H1 (cell line): ENCODE measurements around the gene C1S. TPM values are rescaled to one million over a fixed set of nuclear protein-coding genes. Genes with fewer than 3 reads are reported as not detected.

Experiments
- CTCF ChIA-PET: fragments of 300-600 bp; sonication (Branson Sonifier 250); formaldehyde crosslinking; loops from one replicate; lab custom pipeline; 2021; ENCODE audit not compliant: partially characterized antibody; lab: Charles Lee
- POLR2A ChIA-PET: fragments of 300-600 bp; sonication (Branson Sonifier 250); formaldehyde crosslinking; loops from one replicate; lab custom pipeline; 2021; ENCODE audit warnings: inconsistent platforms; ENCODE audit not compliant: partially characterized antibody; lab: Charles Lee
- DNase-seq, 2 experiments: peaks; one replicate each; pipeline versions ENCODE4 v3.0.0 to v3.0.0-alpha.2; 2010 to 2022; ENCODE audit warnings: low spot score in 2 of 2, low read depth in 1 of 2, mixed read lengths in 1 of 2
- FAIRE-seq: peaks from 2 replicates; lab custom pipeline; 2011; peaks lifted over from hg19 to GRCh38; lab: Jason Lieb, UNC
- H2AFZ ChIP-seq: 2 replicates; pipeline ENCODE4 v1.8.1; 2012; ENCODE audit warnings: low read length, inconsistent platforms
- H2AK5ac ChIP-seq: 2 replicates; pipeline ENCODE4 v1.6.1; 2013; ENCODE audit warnings: low read depth, low read length
- H2BK120ac ChIP-seq: replicated peaks from 2 replicates; pipeline ENCODE3; 2013; ENCODE audit warnings: low read depth, low read length, inconsistent platforms
- H2BK12ac ChIP-seq: 2 replicates; pipeline ENCODE4 v1.6.1; 2013; ENCODE audit warnings: low read depth, low read length
- H2BK15ac ChIP-seq: 2 replicates; pipeline ENCODE4 v1.6.1; 2013; ENCODE audit warnings: low read length
- H2BK20ac ChIP-seq: 2 replicates; pipeline ENCODE4 v1.6.1; 2013; ENCODE audit warnings: low read length
- H2BK5ac ChIP-seq: 2 replicates; pipeline ENCODE4 v1.6.1; 2013; ENCODE audit warnings: low read depth, low read length
- H3K14ac ChIP-seq: 2 replicates; pipeline ENCODE4 v1.6.1; 2013; ENCODE audit warnings: inconsistent platforms; ENCODE audit not compliant: insufficient read length
- H3K18ac ChIP-seq: 2 replicates; pipeline ENCODE4 v1.6.1; 2013; ENCODE audit warnings: low read length; ENCODE audit errors: extremely low read depth
- H3K23ac ChIP-seq: 2 replicates; pipeline ENCODE4 v1.6.1; 2013; ENCODE audit warnings: inconsistent platforms; ENCODE audit not compliant: insufficient read length
- H3K23me2 ChIP-seq: 2 replicates; pipeline ENCODE4 v1.6.1; 2013; ENCODE audit warnings: low read depth, low read length
- H3K27ac ChIP-seq: 2 replicates; pipeline ENCODE4 v1.6.1; 2011; ENCODE audit warnings: low read depth, low read length, inconsistent platforms
- H3K27me3 ChIP-seq, 4 experiments: replicated peaks in 1 of 4; 1 replicate in 1 of 4; 2 replicates in 3 of 4; pipeline versions ENCODE4 v1.6.1 to v1.8.1; 2011 to 2013; ENCODE audit warnings: low read length in 3 of 4, mild to moderate bottlenecking in 3 of 4, inconsistent platforms in 2 of 4, mixed read lengths in 2 of 4, moderate library complexity in 1 of 4; ENCODE audit not compliant: control insufficient read depth in 3 of 4, insufficient read depth in 3 of 4; ENCODE audit errors: extremely low read depth in 1 of 4
- H3K36me3 ChIP-seq, 4 experiments: 2 replicates each; pipeline versions ENCODE4 v1.6.1 to v1.8.1; 2011 to 2013; ENCODE audit warnings: mild to moderate bottlenecking in 4 of 4, low read length in 3 of 4, moderate library complexity in 2 of 4, control low read depth in 1 of 4, inconsistent platforms in 1 of 4; ENCODE audit not compliant: insufficient read depth in 4 of 4, control insufficient read depth in 2 of 4
- H3K4ac ChIP-seq: replicated peaks from 2 replicates; pipeline ENCODE3; 2013; ENCODE audit warnings: low read length, low read depth, mixed read lengths, inconsistent platforms; ENCODE audit not compliant: insufficient read length
- H3K4me1 ChIP-seq, 4 experiments: replicated peaks in 1 of 4; 1 replicate in 1 of 4; 2 replicates in 3 of 4; pipeline versions ENCODE4 v1.6.1 to v1.8.1; 2011 to 2013; ENCODE audit warnings: low read length in 3 of 4, inconsistent platforms in 2 of 4, mixed read lengths in 1 of 4; ENCODE audit not compliant: insufficient read depth in 4 of 4, control insufficient read depth in 3 of 4
- H3K4me2 ChIP-seq, 2 experiments: 2 replicates each; pipeline versions ENCODE4 v1.6.1 to v1.8.1; 2011 to 2013; ENCODE audit warnings: low read depth in 2 of 2, low read length in 2 of 2, control low read depth in 1 of 2, inconsistent platforms in 1 of 2, mild to moderate bottlenecking in 1 of 2; ENCODE audit not compliant: insufficient read depth in 1 of 2
- H3K4me3 ChIP-seq, 4 experiments: fragments of 200-600, 300-600 bp in 1 of 4; sonication (generic), shearing (Covaris generic), sonication (Bioruptor Twin) in 1 of 4; 2 replicates each; pipeline versions ENCODE4 v1.5.1 to v1.8.1; 2011 to 2016; ENCODE audit warnings: low read length in 4 of 4, low read depth in 3 of 4, control low read depth in 2 of 4, inconsistent platforms in 2 of 4, mild to moderate bottlenecking in 2 of 4, mixed read lengths in 1 of 4, moderate library complexity in 1 of 4; ENCODE audit not compliant: insufficient read depth in 2 of 4; ENCODE audit errors: extremely low read depth in 1 of 4
- H3K56ac ChIP-seq: replicated peaks from 2 replicates; pipeline ENCODE3; 2013; ENCODE audit warnings: low read depth, mild to moderate bottlenecking, mixed read lengths, low read length, inconsistent platforms; ENCODE audit not compliant: insufficient read length
- H3K79me1 ChIP-seq: 2 replicates; pipeline ENCODE4 v1.6.1; 2013; ENCODE audit warnings: low read depth, low read length, control low read depth
- H3K79me2 ChIP-seq, 2 experiments: 2 replicates each; pipeline versions ENCODE4 v1.6.1 to v1.8.1; 2012 to 2013; ENCODE audit warnings: low read length in 2 of 2, mild to moderate bottlenecking in 2 of 2, inconsistent platforms in 1 of 2; ENCODE audit not compliant: insufficient read depth in 2 of 2, control insufficient read depth in 1 of 2
- H3K9ac ChIP-seq, 4 experiments: replicated peaks in 1 of 4; 1 replicate in 1 of 4; 2 replicates in 3 of 4; pipeline versions ENCODE4 v1.6.1 to v1.8.1; 2011 to 2013; ENCODE audit warnings: low read depth in 3 of 4, low read length in 3 of 4, control low read depth in 2 of 4, mild to moderate bottlenecking in 2 of 4, moderate library complexity in 2 of 4, inconsistent platforms in 1 of 4; ENCODE audit errors: extremely low read depth in 1 of 4
- H3K9me3 ChIP-seq, 2 experiments: 2 replicates each; pipeline versions ENCODE4 v1.6.1 to v1.8.1; 2012 to 2013; ENCODE audit warnings: mild to moderate bottlenecking in 2 of 2, moderate library complexity in 2 of 2, control low read depth in 1 of 2, inconsistent platforms in 1 of 2, low read depth in 1 of 2, low read length in 1 of 2, mixed read lengths in 1 of 2; ENCODE audit not compliant: insufficient read depth in 2 of 2
- H4K20me1 ChIP-seq, 2 experiments: replicated peaks in 1 of 2; 2 replicates each; pipeline versions ENCODE3 to v1.8.1; 2011 to 2013; ENCODE audit warnings: inconsistent platforms in 2 of 2, low read length in 2 of 2, mild to moderate bottlenecking in 1 of 2; ENCODE audit not compliant: insufficient read depth in 2 of 2, control insufficient read depth in 1 of 2
- H4K5ac ChIP-seq: 2 replicates; pipeline ENCODE4 v1.6.1; 2013; ENCODE audit warnings: low read length, low read depth, mixed read lengths, inconsistent platforms; ENCODE audit not compliant: insufficient read length
- H4K8ac ChIP-seq: 2 replicates; pipeline ENCODE4 v1.8.0; 2013; ENCODE audit warnings: mild to moderate bottlenecking, moderate library complexity, low read length, inconsistent platforms; ENCODE audit not compliant: insufficient read depth; ENCODE audit errors: extremely low read depth
- H4K91ac ChIP-seq: replicated peaks from 2 replicates; pipeline ENCODE3; 2013; ENCODE audit warnings: low read length, mixed read lengths, inconsistent platforms; ENCODE audit not compliant: insufficient read length
- SIRT6 ChIP-seq: IDR thresholded peaks from one replicate; pipeline ENCODE4 v1.7.1; 2012; ENCODE audit warnings: low read length, inconsistent platforms
- SRF ChIP-seq: IDR thresholded peaks from 2 replicates; pipeline ENCODE4 v1.6.1; 2011; ENCODE audit warnings: mild to moderate bottlenecking, low read depth, low read length, moderate library complexity
- TAF7 ChIP-seq: optimal IDR thresholded peaks from 2 replicates; pipeline ENCODE3; 2011; ENCODE audit warnings: low read depth, mild to moderate bottlenecking, inconsistent platforms, low read length, moderate library complexity, borderline replicate concordance
- YY1 ChIP-seq: IDR thresholded peaks from 2 replicates; pipeline ENCODE4 v1.6.1; 2011; ENCODE audit warnings: low read depth, mild to moderate bottlenecking, low read length
- WGBS, 2 experiments: shearing (Covaris generic) in 1 of 2; methylation state at CpG; one replicate each; pipeline versions ENCODE4 v1.1.6 to v1.1.7; 2013 to 2015; ENCODE audit warnings: low lambda C conversion rate in 2 of 2, mixed read lengths in 2 of 2, inconsistent platforms in 1 of 2, low coverage in 1 of 2, missing lambda C conversion rate in 1 of 2; ENCODE audit not compliant: insufficient replicate concordance in 2 of 2, insufficient coverage in 1 of 2, insufficient read length in 1 of 2; ENCODE audit errors: extremely low coverage in 1 of 2, missing lambda C conversion rate in 1 of 2; 5-methylcytosine and 5-hydroxymethylcytosine counted together
- polyA plus RNA-seq, 7 experiments: library from polyadenylated mRNA; depleted of rRNA in 3 of 7; stranded (reverse) in 5 of 7; unstranded in 2 of 7; fragments of >200 nt in 5 of 7; fragments of 200-250 nt in 2 of 7; gene quantifications; 1 replicate in 5 of 7; 2 replicates in 1 of 7; 4 replicates in 1 of 7; pipeline versions ENCODE4 v1.2.1 to v1.2.3, GENCODE V29; 2011 to 2013; ENCODE audit warnings: missing spikeins in 2 of 7, mixed read lengths in 2 of 7
- total RNA-seq: library from RNA; stranded (reverse); fragmentation: NEBNext Ultra II Directional; extraction: Animal tissue kit (Norgen Biotek cat#: 25700); gene quantifications from 2 replicates; pipeline ENCODE4 v1.2.1, GENCODE V29; 2021
- TF ChIP-seq, protein P1 (sequence below), 3 experiments: IDR thresholded peaks; 1 replicate in 2 of 3; 2 replicates in 1 of 3; pipeline versions ENCODE4 v1.5.1 to v1.6.1; 2011; ENCODE audit warnings: low read length in 3 of 3, mild to moderate bottlenecking in 3 of 3, inconsistent platforms in 2 of 3, low read depth in 1 of 3, moderate library complexity in 1 of 3; ENCODE audit not compliant: insufficient read depth in 1 of 3; ENCODE audit errors: control extremely low read depth in 1 of 3
- TF ChIP-seq, protein P2 (sequence below): IDR thresholded peaks from 2 replicates; pipeline ENCODE4 v1.6.1; 2012; ENCODE audit warnings: low read length, inconsistent platforms
- TF ChIP-seq, protein P3 (sequence below): IDR thresholded peaks from 2 replicates; pipeline ENCODE4 v1.6.1; 2011; ENCODE audit warnings: low read depth, mild to moderate bottlenecking, low read length; ENCODE audit not compliant: insufficient read depth

C1S gene
- total and polyA plus RNA-seq, 2 of the 8 experiments (the other 6 are each of a cell fraction or from before 2014, with no cell fraction given), result 4.4 to 7.3 TPM

DNA sequence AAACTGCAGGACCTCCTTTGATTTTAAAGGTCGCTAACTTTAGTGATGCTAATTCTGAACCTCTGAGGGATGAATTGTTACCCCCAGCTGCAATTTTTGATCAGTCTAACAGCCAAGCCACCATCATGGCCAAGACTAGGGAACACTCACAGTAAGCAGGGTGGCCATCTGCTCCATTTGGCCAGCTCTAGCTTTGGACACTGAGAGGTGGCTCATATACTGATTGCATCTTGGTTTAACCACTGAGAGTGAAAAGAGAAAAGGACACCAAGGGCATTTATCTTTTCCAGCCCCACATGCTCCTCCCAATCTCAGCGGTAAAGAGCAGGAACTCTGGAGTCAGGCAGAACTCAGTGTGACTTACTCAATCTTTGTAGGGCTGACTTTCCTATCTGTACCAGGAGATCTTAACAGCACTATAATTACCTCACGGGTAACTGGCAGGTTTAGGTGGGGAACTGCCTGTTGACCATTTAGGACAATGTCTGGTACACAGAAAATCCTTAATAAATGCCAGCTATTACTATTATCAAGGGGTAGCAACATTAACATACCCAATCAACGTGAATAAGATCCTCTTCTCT is 48.4 kb upstream of the C1S start:
- Histone ChIP-seq H4K20me1 (peaks cover 2 to 7% of the 10 kb centered on the region in 2 experiments), H3K27ac (no peak overlapping the region), H3K18ac (no peak overlapping the region), H2AK5ac (no peak overlapping the region), H3K4me3 (no peak overlapping the region), H3K4me1 (no peaks in the 10 kb centered on the region), H3K23me2 (no peaks in the 10 kb centered on the region), H3K9me3 (no peaks in the 10 kb centered on the region), H3K14ac (no peak overlapping the region), H4K91ac (no peak overlapping the region), H4K8ac (no peak overlapping the region), H3K4ac (no peak overlapping the region), H2BK15ac (no peak overlapping the region), H3K23ac (no peak overlapping the region), H4K5ac (no peak overlapping the region), H3K27me3 (no peaks in the 10 kb centered on the region), H3K36me3 (peaks cover 0 to 8% (median 0%) of the 10 kb centered on the region in 4 experiments; a peak in 4 of 8 replicates), H3K4me2 (no peak overlapping the region), H2BK5ac (no peak overlapping the region), H2AFZ (no peak overlapping the region), H2BK12ac (no peak overlapping the region), H3K56ac (no peak overlapping the region), H3K79me1 (peaks cover 8% of the 10 kb centered on the region; the same call in 1 of the 2 replicates), H2BK20ac (no peak overlapping the region), H3K9ac (no peak overlapping the region), H2BK120ac (no peak overlapping the region), H3K79me2 (peaks cover 0 to 18% of the 10 kb centered on the region in 2 experiments; a peak in 2 of 4 replicates)
- DNase-seq, result no peak
- 97% methylated on average over 4 of the region's 4 CpGs; no CpG with 5 or more reads in 1 of the 2 experiments for whole genome bisulfite sequencing, 2 experiments
- CTCF ChIA-PET, result interaction anchor here (0.8 to 1.8 kb wide), 5 partner anchors 47 to 144 kb away, joined by 3 to 6 read pairs (median 3); no protein-coding TSS in a partner anchor
- no peak for FAIRE-seq
- POLR2A ChIA-PET, result interaction anchor here (0.7 to 2.1 kb wide), 6 partner anchors 10 to 68 kb away, joined by 3 to 5 read pairs (median 4); partner anchors contain the start of genes C12orf57 and RNU7-1
- TF ChIP-seq YY1, result no peak
- TF ChIP-seq, protein P1, sequence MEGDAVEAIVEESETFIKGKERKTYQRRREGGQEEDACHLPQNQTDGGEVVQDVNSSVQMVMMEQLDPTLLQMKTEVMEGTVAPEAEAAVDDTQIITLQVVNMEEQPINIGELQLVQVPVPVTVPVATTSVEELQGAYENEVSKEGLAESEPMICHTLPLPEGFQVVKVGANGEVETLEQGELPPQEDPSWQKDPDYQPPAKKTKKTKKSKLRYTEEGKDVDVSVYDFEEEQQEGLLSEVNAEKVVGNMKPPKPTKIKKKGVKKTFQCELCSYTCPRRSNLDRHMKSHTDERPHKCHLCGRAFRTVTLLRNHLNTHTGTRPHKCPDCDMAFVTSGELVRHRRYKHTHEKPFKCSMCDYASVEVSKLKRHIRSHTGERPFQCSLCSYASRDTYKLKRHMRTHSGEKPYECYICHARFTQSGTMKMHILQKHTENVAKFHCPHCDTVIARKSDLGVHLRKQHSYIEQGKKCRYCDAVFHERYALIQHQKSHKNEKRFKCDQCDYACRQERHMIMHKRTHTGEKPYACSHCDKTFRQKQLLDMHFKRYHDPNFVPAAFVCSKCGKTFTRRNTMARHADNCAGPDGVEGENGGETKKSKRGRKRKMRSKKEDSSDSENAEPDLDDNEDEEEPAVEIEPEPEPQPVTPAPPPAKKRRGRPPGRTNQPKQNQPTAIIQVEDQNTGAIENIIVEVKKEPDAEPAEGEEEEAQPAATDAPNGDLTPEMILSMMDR (IDR thresholded peaks at IDR 0.05; ENCODE audit: control extremely low read depth in 1 of 3, insufficient read depth in 1 of 3, low read depth in 1 of 3, low read length in 3 of 3), result no peak
- no peak for TF ChIP-seq SIRT6
- TF ChIP-seq, protein P2, sequence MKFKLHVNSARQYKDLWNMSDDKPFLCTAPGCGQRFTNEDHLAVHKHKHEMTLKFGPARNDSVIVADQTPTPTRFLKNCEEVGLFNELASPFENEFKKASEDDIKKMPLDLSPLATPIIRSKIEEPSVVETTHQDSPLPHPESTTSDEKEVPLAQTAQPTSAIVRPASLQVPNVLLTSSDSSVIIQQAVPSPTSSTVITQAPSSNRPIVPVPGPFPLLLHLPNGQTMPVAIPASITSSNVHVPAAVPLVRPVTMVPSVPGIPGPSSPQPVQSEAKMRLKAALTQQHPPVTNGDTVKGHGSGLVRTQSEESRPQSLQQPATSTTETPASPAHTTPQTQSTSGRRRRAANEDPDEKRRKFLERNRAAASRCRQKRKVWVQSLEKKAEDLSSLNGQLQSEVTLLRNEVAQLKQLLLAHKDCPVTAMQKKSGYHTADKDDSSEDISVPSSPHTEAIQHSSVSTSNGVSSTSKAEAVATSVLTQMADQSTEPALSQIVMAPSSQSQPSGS, result no peak
- TF ChIP-seq, protein P3, sequence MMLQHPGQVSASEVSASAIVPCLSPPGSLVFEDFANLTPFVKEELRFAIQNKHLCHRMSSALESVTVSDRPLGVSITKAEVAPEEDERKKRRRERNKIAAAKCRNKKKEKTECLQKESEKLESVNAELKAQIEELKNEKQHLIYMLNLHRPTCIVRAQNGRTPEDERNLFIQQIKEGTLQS, result no peak
- no peak for TF ChIP-seq SRF
- TF ChIP-seq TAF7, result no peak
